ENCODE data around the gene ZSWIM4.

- no peak; the same call in 1 of the 2 replicates for TF ChIP-seq POLR2AphosphoS5 (IDR thresholded peaks at IDR 0.05; ENCODE audit: low read depth, low read length)
- TF ChIP-seq, protein P1, sequence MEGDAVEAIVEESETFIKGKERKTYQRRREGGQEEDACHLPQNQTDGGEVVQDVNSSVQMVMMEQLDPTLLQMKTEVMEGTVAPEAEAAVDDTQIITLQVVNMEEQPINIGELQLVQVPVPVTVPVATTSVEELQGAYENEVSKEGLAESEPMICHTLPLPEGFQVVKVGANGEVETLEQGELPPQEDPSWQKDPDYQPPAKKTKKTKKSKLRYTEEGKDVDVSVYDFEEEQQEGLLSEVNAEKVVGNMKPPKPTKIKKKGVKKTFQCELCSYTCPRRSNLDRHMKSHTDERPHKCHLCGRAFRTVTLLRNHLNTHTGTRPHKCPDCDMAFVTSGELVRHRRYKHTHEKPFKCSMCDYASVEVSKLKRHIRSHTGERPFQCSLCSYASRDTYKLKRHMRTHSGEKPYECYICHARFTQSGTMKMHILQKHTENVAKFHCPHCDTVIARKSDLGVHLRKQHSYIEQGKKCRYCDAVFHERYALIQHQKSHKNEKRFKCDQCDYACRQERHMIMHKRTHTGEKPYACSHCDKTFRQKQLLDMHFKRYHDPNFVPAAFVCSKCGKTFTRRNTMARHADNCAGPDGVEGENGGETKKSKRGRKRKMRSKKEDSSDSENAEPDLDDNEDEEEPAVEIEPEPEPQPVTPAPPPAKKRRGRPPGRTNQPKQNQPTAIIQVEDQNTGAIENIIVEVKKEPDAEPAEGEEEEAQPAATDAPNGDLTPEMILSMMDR (IDR thresholded peaks at IDR 0.05): no peak
- TF ChIP-seq REST (IDR thresholded peaks at IDR 0.05; ENCODE audit: insufficient read depth in 1 of 2, low read depth in 2 of 2, low read length in 1 of 2): no peak
Observed at GRCh38 chr19:13747098-13747453, 48.2 kb upstream of the ZSWIM4 start.

Data from Panc1 (cell line).